Measurements from ENCODE around the gene CNDP1.

DNA sequence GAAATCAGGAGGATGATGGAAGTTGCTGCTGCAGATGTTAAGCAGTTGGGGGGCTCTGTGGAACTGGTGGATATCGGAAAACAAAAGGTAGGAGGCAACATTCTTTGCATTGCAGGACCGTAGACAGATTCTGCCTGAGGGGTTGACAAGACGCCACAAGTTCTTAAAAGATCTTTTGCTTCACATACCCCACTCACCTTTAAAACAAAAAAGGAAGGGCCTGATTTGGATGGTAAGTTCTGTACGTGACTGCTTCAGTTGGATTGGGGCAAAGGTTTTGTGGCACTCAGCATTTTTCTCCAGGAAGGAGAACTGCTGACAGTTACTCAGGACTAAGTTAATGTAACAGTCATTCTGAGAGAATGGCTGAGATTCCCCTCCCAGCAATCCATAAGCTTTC is 32.9 kb upstream of the CNDP1 start:
- TF ChIP-seq, protein P1, sequence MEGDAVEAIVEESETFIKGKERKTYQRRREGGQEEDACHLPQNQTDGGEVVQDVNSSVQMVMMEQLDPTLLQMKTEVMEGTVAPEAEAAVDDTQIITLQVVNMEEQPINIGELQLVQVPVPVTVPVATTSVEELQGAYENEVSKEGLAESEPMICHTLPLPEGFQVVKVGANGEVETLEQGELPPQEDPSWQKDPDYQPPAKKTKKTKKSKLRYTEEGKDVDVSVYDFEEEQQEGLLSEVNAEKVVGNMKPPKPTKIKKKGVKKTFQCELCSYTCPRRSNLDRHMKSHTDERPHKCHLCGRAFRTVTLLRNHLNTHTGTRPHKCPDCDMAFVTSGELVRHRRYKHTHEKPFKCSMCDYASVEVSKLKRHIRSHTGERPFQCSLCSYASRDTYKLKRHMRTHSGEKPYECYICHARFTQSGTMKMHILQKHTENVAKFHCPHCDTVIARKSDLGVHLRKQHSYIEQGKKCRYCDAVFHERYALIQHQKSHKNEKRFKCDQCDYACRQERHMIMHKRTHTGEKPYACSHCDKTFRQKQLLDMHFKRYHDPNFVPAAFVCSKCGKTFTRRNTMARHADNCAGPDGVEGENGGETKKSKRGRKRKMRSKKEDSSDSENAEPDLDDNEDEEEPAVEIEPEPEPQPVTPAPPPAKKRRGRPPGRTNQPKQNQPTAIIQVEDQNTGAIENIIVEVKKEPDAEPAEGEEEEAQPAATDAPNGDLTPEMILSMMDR (IDR thresholded peaks at IDR 0.05; ENCODE audit: low read depth, low read length), result no peak
- TF ChIP-seq POLR2A (IDR thresholded peaks at IDR 0.05; ENCODE audit: extremely low read depth, insufficient read length) (no peak), MYC (IDR thresholded peaks at IDR 0.05; ENCODE audit: low read depth, low read length) (no peak)
